ENCODE data around the gene BANF1.

Gene BANF1

GRCh38 chr11:66006134-66006890 lies 4.0 kb downstream of the BANF1 start:
- no peak overlapping the region for H3K9ac ChIP-seq (ENCODE audit: low read depth, low read length)
- H3K4me2 ChIP-seq (ENCODE audit: insufficient read depth, low read length) = no peak overlapping the region
- peaks cover 28% of the 10 kb centered on the region for H3K36me3 ChIP-seq (ENCODE audit: insufficient read depth, low read length)

GRCh38 chr11:66006891-66007176 lies 4.5 kb downstream of the BANF1 start:
- Histone ChIP-seq H3K4me1 (ENCODE audit: insufficient read depth, low read length) (peaks cover 30% of the 10 kb centered on the region), H4K20me1 (ENCODE audit: insufficient read depth, low read length) (peaks cover 25% of the 10 kb centered on the region; the same call in 1 of the 2 replicates), H3K27me3 (ENCODE audit: insufficient read depth, low read length, poor library complexity) (no peaks in the 10 kb centered on the region), H3K4me2 (ENCODE audit: insufficient read depth, low read length) (no peak overlapping the region), H3K27ac (ENCODE audit: low read length) (peak overlapping the region; percentile 34; the same call in 1 of the 2 replicates), H3K9ac (ENCODE audit: low read depth, low read length) (peak overlapping the region; percentile 3; the same call in 1 of the 2 replicates), H3K36me3 (ENCODE audit: insufficient read depth, low read length) (peaks cover 28% of the 10 kb centered on the region), H3K4me3 (ENCODE audit: low read depth in 1 of 2, low read length in 2 of 2) (no peak overlapping the region), H2AFZ (ENCODE audit: low read depth, low read length) (no peak overlapping the region), H3K79me2 (ENCODE audit: insufficient read depth, low read length) (peaks cover 17% of the 10 kb centered on the region), H3K9me3 (ENCODE audit: insufficient read depth, low read length, severe bottlenecking) (no peaks in the 10 kb centered on the region)
- TF ChIP-seq CTCF (IDR thresholded peaks at IDR 0.05; ENCODE audit: borderline replicate concordance, extremely low read depth, low read length, poor library complexity, severe bottlenecking) (no peak), EZH2 (IDR thresholded peaks at IDR 0.05; ENCODE audit: borderline replicate concordance, low read depth, low read length, severe bottlenecking) (no peak)
- ATAC-seq (ENCODE audit: insufficient read depth, low read depth) = no peak
- no peak for DNase-seq

More at GRCh38 chr11:66006134-66006890, 4.0 kb downstream of the BANF1 start:
- no peak overlapping the region for H3K4me3 ChIP-seq (ENCODE audit: low read depth in 1 of 2, low read length in 2 of 2)
- DNase-seq (no peak), ATAC-seq (ENCODE audit: insufficient read depth, low read depth) (no peak)
- no peaks in the 10 kb centered on the region for H3K27me3 ChIP-seq (ENCODE audit: insufficient read depth, low read length, poor library complexity)
- no peak overlapping the region for H2AFZ ChIP-seq (ENCODE audit: low read depth, low read length)
- peaks cover 29% of the 10 kb centered on the region; the same call in 1 of the 2 replicates for H4K20me1 ChIP-seq (ENCODE audit: insufficient read depth, low read length)
- H3K9me3 ChIP-seq (ENCODE audit: insufficient read depth, low read length, severe bottlenecking) = no peaks in the 10 kb centered on the region
- H3K27ac ChIP-seq (ENCODE audit: low read length) = peak overlapping the region; percentile 34; the same call in 1 of the 2 replicates
- peaks cover 30% of the 10 kb centered on the region for H3K4me1 ChIP-seq (ENCODE audit: insufficient read depth, low read length)
- no peak for TF ChIP-seq CTCF (IDR thresholded peaks at IDR 0.05; ENCODE audit: borderline replicate concordance, extremely low read depth, low read length, poor library complexity, severe bottlenecking)
- no peak for TF ChIP-seq EZH2 (IDR thresholded peaks at IDR 0.05; ENCODE audit: borderline replicate concordance, low read depth, low read length, severe bottlenecking)
- H3K79me2 ChIP-seq (ENCODE audit: insufficient read depth, low read length) = peaks cover 22% of the 10 kb centered on the region

DNA sequence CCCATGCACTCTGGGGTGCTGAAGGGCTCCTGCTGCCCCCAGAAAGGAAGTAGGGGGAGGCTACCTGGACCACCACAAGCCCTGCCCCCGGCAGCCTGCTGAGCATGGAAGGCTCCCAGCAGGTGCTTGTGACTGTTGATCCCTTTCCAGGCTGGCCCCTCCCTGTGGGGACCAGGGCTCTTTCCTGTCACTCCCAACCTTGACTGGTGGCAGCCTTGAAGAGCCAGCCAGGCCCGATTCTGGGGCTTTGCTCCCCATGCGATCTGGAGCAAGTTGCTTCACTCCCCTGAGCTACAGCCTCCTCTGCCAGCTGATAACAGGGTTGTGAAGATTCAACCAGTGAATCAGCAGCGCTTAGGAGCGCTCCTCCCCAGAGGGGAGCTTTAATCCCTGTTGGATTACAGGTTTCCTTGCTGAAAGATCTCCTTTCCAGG lies 4.9 kb downstream of the BANF1 start:
- Histone ChIP-seq H3K36me3 (ENCODE audit: insufficient read depth, low read length) (peaks cover 28% of the 10 kb centered on the region), H3K27ac (ENCODE audit: low read length) (peak overlapping the region; percentile 22; the same call in 1 of the 2 replicates), H3K79me2 (ENCODE audit: insufficient read depth, low read length) (peaks cover 15% of the 10 kb centered on the region), H4K20me1 (ENCODE audit: insufficient read depth, low read length) (peaks cover 25% of the 10 kb centered on the region; the same call in 1 of the 2 replicates), H2AFZ (ENCODE audit: low read depth, low read length) (no peak overlapping the region), H3K27me3 (ENCODE audit: insufficient read depth, low read length, poor library complexity) (no peaks in the 10 kb centered on the region), H3K4me2 (ENCODE audit: insufficient read depth, low read length) (no peak overlapping the region), H3K4me1 (ENCODE audit: insufficient read depth, low read length) (peaks cover 30% of the 10 kb centered on the region), H3K9ac (ENCODE audit: low read depth, low read length) (peak overlapping the region; percentile 3; the same call in 1 of the 2 replicates), H3K9me3 (ENCODE audit: insufficient read depth, low read length, severe bottlenecking) (no peaks in the 10 kb centered on the region), H3K4me3 (ENCODE audit: low read depth in 1 of 2, low read length in 2 of 2) (no peak overlapping the region)
- TF ChIP-seq CTCF (IDR thresholded peaks at IDR 0.05; ENCODE audit: borderline replicate concordance, extremely low read depth, low read length, poor library complexity, severe bottlenecking) (no peak), EZH2 (IDR thresholded peaks at IDR 0.05; ENCODE audit: borderline replicate concordance, low read depth, low read length, severe bottlenecking) (no peak)
- ATAC-seq (ENCODE audit: insufficient read depth, low read depth) (peak; percentile 3; the same call in 1 of the 3 replicates), DNase-seq (peak; percentile 48)
